Breast epithelium (tissue), 4 donors: Measurements from ENCODE around the gene CFAP54. TPM values are rescaled to one million over a fixed set of nuclear protein-coding genes. Genes with fewer than 3 reads are reported as not detected.

Experiments
- DNase-seq, 2 donors: peaks; one replicate each; pipeline ENCODE4 v3.0.0-alpha.2; 2019; ENCODE audit warnings: low spot score in 2 of 2
- H3K27ac ChIP-seq, 2 donors: fragments of 200-600 bp; sonication (generic) in 1 of 2; one replicate each; pipeline ENCODE4 v1.5.1; 2016 to 2019; ENCODE audit warnings: mild to moderate bottlenecking in 1 of 2
- H3K27me3 ChIP-seq, 2 donors: fragments of 200-600 bp; sonication (generic) in 1 of 2; one replicate each; pipeline versions ENCODE4 v1.5.1 to v1.6.0; 2017 to 2019; ENCODE audit warnings: control low read depth in 1 of 2, mild to moderate bottlenecking in 1 of 2
- H3K36me3 ChIP-seq: fragments of 200-600 bp; one replicate; pipeline ENCODE4 v1.5.1; 2019
- H3K4me1 ChIP-seq, 2 donors: fragments of 200-600 bp; sonication (generic); one replicate each; pipeline ENCODE4 v1.5.1; 2016 to 2019; ENCODE audit warnings: control low read depth in 1 of 2
- H3K4me3 ChIP-seq, 3 donors: fragments of 200-600 bp; sonication (generic); 1 replicate in 2 of 3; 2 replicates in 1 of 3; pipeline ENCODE4 v1.5.1; 2016 to 2019; ENCODE audit warnings: mild to moderate bottlenecking in 3 of 3, moderate library complexity in 2 of 3
- H3K9me3 ChIP-seq, 2 donors: fragments of 200-600 bp; sonication (generic) in 1 of 2; one replicate each; pipeline ENCODE4 v1.5.1; 2016 to 2019; ENCODE audit warnings: control low read depth in 1 of 2
- CTCF ChIP-seq, 3 donors: fragments of 450-650 bp; IDR thresholded peaks; one replicate each; pipeline ENCODE4 v1.5.1; 2016 to 2017; ENCODE audit warnings: antibody characterized with exemption in 3 of 3, mild to moderate bottlenecking in 3 of 3, moderate library complexity in 3 of 3
- POLR2A ChIP-seq: fragments of 450-650 bp; IDR thresholded peaks from one replicate; pipeline ENCODE4 v1.6.1; 2016; ENCODE audit warnings: antibody characterized with exemption, mild to moderate bottlenecking, moderate library complexity
- POLR2AphosphoS5 ChIP-seq, 3 donors: sonication (generic); formaldehyde crosslinking; IDR thresholded peaks; one replicate each; pipeline ENCODE4 v1.6.1; 2017; ENCODE audit warnings: antibody characterized with exemption in 3 of 3
- intact Hi-C: fragments of 100-400 bp; cut with DNase I; formaldehyde crosslinking; loops from one replicate; pipeline ENCODE4 v1.15.1; 2023; ENCODE audit warnings: low total_unique reads
- total RNA-seq, 3 donors: library from RNA; depleted of rRNA; stranded (reverse); fragments of >200 nt; gene quantifications; one replicate each; pipeline ENCODE4 v1.1.0, GENCODE V29; 2016

CFAP54 gene
- total RNA-seq, 3 donors from 2014 or later: 0.48 to 7.3 (median 2.9) TPM

GRCh38 chr12:96635844-96636243 is 146.5 kb downstream of the CFAP54 start:
- intact Hi-C loops: no loop called here
- no peaks in the 10 kb centered on the region for H3K4me1 ChIP-seq

GRCh38 chr12:96636895-96637294 is 147.5 kb downstream of the CFAP54 start:
- H3K4me1 ChIP-seq: no peaks in the 10 kb centered on the region
- intact Hi-C loops: no loop called here
- no peaks in the 10 kb centered on the region for H3K36me3 ChIP-seq
- H3K4me3 ChIP-seq: no peak overlapping the region
- TF ChIP-seq POLR2A (no peak), POLR2AphosphoS5 (IDR thresholded peaks at IDR 0.05) (no peak), CTCF (IDR thresholded peaks at IDR 0.05) (no peak)
- H3K9me3 ChIP-seq: no peaks in the 10 kb centered on the region
- H3K27ac ChIP-seq: no peak overlapping the region
- H3K27me3 ChIP-seq: no peaks in the 10 kb centered on the region
- DNase-seq: no peak

More at GRCh38 chr12:96635844-96636243, 146.5 kb downstream of the CFAP54 start:
- Histone ChIP-seq H3K27me3 (no peaks in the 10 kb centered on the region), H3K9me3 (no peaks in the 10 kb centered on the region), H3K27ac (no peak overlapping the region), H3K36me3 (no peaks in the 10 kb centered on the region), H3K4me3 (no peak overlapping the region)
- TF ChIP-seq POLR2AphosphoS5 (IDR thresholded peaks at IDR 0.05) (no peak), CTCF (IDR thresholded peaks at IDR 0.05) (no peak), POLR2A (no peak)
- no peak for DNase-seq

- no peaks in the 10 kb centered on the region for H3K36me3 ChIP-seq
- no peaks in the 10 kb centered on the region for H3K4me1 ChIP-seq
- DNase-seq: no peak
- H3K4me3 ChIP-seq: no peak overlapping the region
- H3K9me3 ChIP-seq: no peaks in the 10 kb centered on the region
- no peak for TF ChIP-seq POLR2AphosphoS5 (IDR thresholded peaks at IDR 0.05)
- no peak for TF ChIP-seq POLR2A
- no peak for TF ChIP-seq CTCF (IDR thresholded peaks at IDR 0.05)
- no peaks in the 10 kb centered on the region for H3K27me3 ChIP-seq
- no peak overlapping the region for H3K27ac ChIP-seq
- intact Hi-C loops: no loop called here
Observed at GRCh38 chr12:96648923-96649322, 159.5 kb downstream of the CFAP54 start.

GRCh38 chr12:96652870-96653269 is 163.5 kb downstream of the CFAP54 start:
- intact Hi-C loops: no loop called here
- Histone ChIP-seq H3K36me3 (no peaks in the 10 kb centered on the region), H3K4me3 (no peak overlapping the region), H3K27ac (no peak overlapping the region), H3K27me3 (no peaks in the 10 kb centered on the region), H3K9me3 (no peaks in the 10 kb centered on the region), H3K4me1 (no peaks in the 10 kb centered on the region)
- DNase-seq: no peak
- no peak for TF ChIP-seq POLR2AphosphoS5 (IDR thresholded peaks at IDR 0.05)
- no peak for TF ChIP-seq POLR2A
- no peak for TF ChIP-seq CTCF (IDR thresholded peaks at IDR 0.05)

- TF ChIP-seq CTCF (IDR thresholded peaks at IDR 0.05): no peak
- Histone ChIP-seq H3K4me3 (no peak overlapping the region), H3K27me3 (no peaks in the 10 kb centered on the region), H3K27ac (no peak overlapping the region), H3K36me3 (no peaks in the 10 kb centered on the region), H3K4me1 (no peaks in the 10 kb centered on the region), H3K9me3 (no peaks in the 10 kb centered on the region)
- no peak for DNase-seq
- intact Hi-C loops: no loop called here
Observed at GRCh38 chr12:96658075-96658474, 168.7 kb downstream of the CFAP54 start.
